GM21360 (cell line): ENCODE measurements around the gene COLEC12.
"Not testable (repeated sequence)": the region's sequence is repeated elsewhere in the genome, so short reads cannot be mapped to it uniquely, and the experiment has no call there.

Experiments
- ATAC-seq: cut with Tn5 transposase; IDR thresholded peaks from one replicate; pipeline ENCODE4 v1.9.1; 2021; ENCODE audit warnings: mild to moderate bottlenecking, moderate library complexity; ENCODE audit not compliant: unreplicated experiment

The COLEC12 gene

DNA sequence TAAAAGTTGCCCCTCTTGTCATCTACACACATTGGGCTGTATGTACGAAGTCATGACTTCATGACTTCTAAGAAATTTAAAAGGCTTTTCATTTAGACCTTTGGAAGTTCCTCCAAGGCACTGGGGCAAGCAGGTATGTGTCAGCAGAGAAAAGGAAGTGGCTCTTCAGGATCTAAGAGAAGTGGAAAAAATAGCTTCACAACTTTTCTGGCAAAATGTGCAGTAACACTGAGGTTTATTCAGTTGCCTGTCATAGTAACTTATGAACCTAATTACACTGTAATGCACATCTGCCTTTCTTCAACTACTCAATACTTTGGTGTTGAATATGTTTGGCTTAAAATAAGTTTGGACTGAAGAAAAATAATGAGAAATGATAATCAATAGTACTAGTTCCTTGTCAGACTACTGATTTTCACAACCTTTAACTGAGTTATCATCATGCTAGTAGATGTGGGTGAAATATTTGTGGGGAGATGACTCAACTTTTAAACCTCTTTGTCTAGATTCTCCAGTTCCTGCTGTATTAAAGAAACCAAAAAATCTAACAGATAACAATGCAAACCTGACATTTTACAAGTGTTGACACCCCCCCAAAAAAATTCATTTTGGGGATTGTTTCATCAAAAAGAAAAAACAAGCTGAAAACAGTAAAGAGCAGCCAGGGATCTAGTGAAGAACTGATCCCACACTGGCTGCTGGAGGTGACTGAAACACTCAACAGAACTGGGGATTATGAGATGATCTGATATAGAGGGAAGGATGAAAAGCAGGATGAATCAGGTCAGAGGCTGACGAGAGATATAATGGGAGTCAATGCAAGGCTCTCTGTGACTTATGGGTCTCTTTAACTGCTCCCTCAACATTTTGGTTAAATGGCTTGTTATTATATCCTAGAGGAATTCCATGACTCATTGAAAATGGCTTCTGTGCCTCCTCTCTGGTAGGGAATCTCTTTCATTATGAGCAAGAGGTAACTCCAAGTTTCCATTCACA is 84.6 kb downstream of the COLEC12 start:
- no peak for ATAC-seq

GRCh38 chr18:415047-415446 is 85.5 kb downstream of the COLEC12 start:
- ATAC-seq, result no peak

GRCh38 chr18:413233-413632 is 87.3 kb downstream of the COLEC12 start:
- ATAC-seq, result no peak

DNA sequence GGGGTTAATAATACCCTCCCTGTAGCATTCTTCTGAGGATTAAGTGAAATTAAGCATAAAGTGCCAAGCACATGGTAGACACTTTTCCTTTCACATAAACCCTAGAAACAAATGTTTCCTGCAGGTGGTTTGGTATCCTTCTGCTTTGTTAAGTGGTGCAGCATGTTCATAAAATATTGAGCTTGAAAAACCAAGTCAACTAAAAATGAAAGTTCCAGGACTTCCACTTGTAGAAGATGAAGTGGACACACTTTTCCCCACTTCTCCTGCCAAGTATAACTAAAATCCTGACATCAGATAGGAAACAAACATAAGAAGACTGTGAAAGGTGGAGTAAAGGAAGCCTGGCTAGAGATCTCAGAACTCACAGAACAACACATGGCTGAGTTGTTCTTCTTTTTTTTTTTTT is 90.5 kb downstream of the COLEC12 start:
- no peak for ATAC-seq

DNA sequence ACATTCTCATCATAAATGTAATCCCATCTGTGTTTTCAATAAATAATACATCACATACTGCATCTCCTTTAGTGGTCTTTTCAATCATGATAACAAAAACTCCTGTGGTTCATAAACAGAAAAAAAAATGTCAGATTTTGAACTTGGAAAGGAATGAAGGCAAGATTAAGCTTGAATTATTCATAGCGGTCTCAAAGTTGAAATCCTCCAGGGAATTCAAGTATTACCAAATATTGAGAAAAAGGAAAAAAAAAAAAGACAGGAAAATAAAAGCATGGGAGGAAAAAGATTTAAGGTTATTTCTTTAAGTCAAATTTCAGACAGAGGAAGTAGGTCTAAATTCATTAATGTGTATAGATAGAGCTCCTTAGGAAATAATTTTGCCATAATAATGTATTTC is 92.1 kb downstream of the COLEC12 start:
- no peak for ATAC-seq

DNA sequence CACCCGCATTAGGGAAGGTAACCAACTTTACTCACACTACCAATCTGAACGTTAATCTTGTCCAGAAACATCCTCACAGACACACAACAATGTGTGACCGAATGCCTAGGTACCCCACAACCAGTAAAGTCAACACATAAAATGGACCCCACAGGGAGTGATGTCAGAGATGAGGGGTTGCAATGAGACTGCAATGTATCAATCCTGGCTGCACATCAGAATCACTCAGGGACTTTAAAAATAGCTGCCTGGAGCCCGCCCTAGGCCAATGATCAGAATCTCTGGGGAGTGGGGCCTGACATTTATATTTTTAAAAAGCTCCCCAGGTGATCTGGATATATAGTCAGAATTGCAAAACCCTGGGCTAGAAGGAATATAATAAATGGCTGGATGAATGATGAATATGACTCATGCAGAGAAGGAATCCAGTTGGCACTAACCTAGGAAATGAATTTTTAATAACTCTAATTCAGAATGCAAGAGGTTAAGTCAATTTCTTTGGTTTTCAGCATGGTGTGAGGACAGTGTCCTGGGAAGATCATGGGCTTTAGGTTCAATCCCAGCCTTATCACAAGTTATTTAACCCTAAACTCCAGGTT is 92.8 kb downstream of the COLEC12 start:
- no peak for ATAC-seq

- no peak for ATAC-seq
Observed at GRCh38 chr18:407191-407590, 93.3 kb downstream of the COLEC12 start.

DNA sequence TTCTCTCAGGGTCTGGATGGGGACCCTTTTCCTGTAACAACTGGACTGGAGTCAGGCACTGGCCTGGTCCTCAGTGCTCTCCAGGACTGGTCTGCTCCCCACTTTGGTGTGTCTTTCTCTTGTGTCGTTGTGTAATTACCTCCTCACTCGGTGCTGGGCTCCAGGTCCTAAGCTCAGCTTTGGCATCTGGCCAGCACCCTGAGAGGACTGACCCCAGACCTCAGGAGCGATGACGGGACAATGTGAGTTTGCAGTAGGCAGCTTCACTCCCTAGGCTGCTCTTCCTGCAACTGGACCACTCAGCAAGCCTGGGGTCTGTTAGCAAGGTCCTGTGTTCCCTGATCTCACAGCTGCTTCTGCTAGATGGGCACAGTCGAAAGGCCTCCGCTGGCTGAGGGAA is 93.8 kb downstream of the COLEC12 start:
- no peak for ATAC-seq

- ATAC-seq, result not testable (repeated sequence)
Observed at GRCh38 chr18:405006-405405, 95.5 kb downstream of the COLEC12 start.

DNA sequence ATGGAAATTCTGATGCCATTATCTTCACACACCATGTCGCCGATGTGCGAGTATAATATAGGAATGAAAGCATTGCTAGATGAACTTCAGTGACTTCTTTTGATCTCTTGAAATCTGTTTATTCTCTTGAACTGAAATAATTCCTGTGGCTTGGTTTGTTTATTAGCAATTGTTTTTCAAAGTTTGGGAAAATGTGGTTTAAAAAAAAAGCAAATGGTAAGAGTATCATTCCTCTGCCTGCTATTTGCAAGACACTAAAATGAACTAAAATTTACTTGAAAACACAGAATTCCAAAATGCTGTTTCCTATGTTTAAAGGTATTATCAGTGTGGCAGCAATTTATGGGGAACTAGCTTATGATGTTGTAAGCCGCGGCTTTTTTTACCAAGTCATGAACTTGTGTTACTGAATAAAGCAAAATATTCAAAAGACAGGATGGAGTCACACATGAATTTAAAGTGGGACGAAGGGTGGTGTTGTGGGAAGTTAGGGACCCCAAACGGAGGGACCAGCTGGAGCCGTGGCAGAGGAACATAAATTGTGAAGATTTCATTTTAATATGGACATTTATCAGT is 96.4 kb downstream of the COLEC12 start:
- ATAC-seq, result no peak

DNA sequence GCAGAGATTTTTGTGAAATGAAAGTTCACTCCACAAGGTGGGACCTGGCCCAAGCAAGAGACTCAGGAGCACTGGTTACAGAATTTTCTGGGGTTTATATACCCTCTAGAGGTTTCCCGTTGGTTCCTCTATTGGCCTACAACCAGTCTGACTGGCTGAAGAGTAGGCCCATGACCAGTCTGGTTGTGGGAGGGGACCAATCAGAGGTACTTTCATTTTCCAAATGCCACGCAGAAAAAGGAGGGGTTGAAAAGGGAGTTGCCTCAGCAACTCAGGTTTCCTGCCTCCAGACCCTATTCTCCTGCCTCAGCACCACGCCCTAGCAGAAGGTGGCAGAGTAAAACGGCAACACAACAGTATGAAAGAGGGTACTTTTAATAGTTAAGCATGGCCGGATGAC is 98.4 kb downstream of the COLEC12 start:
- no peak for ATAC-seq

DNA sequence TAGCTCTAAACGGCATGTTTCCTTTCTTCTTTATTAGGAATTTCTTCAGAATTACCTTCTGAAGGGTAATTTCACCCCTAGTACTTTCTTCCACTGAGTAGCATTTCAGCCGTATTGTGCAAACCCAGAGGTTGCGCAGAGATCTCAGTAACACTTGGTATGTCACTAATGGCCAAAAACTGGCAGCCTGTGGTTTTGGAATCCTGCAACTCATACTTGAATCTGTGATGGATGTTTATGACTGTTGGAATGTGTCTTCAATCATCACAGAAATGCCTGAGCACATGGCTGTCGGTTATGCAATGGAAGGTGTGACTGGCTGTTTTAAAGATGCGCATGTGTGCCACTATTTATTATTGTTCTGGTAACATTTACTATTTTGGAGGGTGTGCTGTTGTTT is 100.0 kb downstream of the COLEC12 start:
- ATAC-seq, result no peak

DNA sequence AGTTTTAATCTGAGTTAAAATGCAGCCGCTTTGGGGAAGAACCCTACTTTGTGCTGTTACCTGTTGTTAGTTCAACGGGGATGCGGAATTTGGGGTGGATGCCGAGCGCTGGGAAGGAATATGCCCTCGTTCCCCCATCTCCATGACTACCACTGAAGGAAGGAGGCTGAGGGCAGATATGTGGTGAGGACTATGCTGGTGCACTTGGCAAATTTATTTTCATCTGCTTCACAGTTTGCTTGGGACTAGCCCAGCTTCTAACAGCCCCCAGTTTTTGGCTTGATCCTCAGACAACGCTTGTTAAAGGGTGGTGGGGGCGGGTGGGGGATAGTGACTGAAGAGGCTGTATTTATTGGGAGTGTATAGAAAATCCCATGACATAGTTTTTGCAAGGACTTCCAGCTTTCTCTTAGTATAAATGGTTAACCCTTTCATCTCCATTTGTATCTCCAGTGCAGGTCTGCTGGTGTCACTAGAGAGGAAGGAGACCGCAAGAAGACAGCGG is 100.8 kb downstream of the COLEC12 start:
- no peak for ATAC-seq

GRCh38 chr18:398935-399630 is 101.4 kb downstream of the COLEC12 start:
- no peak for ATAC-seq

- no peak for ATAC-seq
Observed at GRCh38 chr18:396556-396955, 103.9 kb downstream of the COLEC12 start.

DNA sequence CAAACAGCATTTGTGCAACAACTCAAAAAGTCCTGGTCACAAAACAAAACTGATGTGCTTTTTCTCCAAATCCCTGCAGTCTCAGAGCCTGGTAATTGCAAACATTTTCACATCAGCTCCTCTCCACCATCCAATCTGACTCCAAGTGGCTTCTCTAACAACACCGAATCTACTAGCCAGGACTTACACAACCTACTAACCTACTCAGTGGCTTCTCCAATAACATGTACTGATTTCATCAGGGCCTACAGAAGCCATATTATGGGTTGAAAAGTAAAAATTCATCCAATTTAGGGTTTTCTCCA is 104.3 kb downstream of the COLEC12 start:
- ATAC-seq, result no peak

GRCh38 chr18:395456-396250 is 104.8 kb downstream of the COLEC12 start:
- ATAC-seq, result no peak

- ATAC-seq, result no peak
Observed at GRCh38 chr18:394987-395362, 105.5 kb downstream of the COLEC12 start.

GRCh38 chr18:394262-394986 is 106.1 kb downstream of the COLEC12 start:
- ATAC-seq, result no peak

GRCh38 chr18:393574-393957 is 106.9 kb downstream of the COLEC12 start:
- no peak for ATAC-seq
